AG04449 (cell line): ENCODE results near the gene SMAD2.

Source experiments
- CTCF ChIA-PET: fragments of 350-600 bp; formaldehyde crosslinking; extraction: SDS; loops from one replicate; lab custom pipeline; 2021; ENCODE audit warnings: antibody characterized with exemption; lab: Yijun Ruan, JAX
- POLR2A ChIA-PET: fragments of 400-600, 350-600 bp; formaldehyde crosslinking; extraction: SDS; loops from one replicate; lab custom pipeline; 2020; ENCODE audit warnings: antibody characterized with exemption, inconsistent platforms; lab: Yijun Ruan, JAX
- DNase-seq: peaks from one replicate; pipeline ENCODE4 v3.0.0-alpha.2; 2010; ENCODE audit warnings: low read depth, low spot score
- H3K4me3 ChIP-seq: 2 replicates; pipeline ENCODE4 v1.5.1; 2011; ENCODE audit warnings: low read depth, mild to moderate bottlenecking, control low read depth, low read length
- CTCF ChIP-seq: IDR thresholded peaks from one replicate; pipeline ENCODE4 v1.5.1; 2011; ENCODE audit warnings: mild to moderate bottlenecking, moderate library complexity, low read length, control low read depth, inconsistent platforms; ENCODE audit not compliant: insufficient read depth; ENCODE audit errors: missing control alignments

Gene SMAD2

DNA sequence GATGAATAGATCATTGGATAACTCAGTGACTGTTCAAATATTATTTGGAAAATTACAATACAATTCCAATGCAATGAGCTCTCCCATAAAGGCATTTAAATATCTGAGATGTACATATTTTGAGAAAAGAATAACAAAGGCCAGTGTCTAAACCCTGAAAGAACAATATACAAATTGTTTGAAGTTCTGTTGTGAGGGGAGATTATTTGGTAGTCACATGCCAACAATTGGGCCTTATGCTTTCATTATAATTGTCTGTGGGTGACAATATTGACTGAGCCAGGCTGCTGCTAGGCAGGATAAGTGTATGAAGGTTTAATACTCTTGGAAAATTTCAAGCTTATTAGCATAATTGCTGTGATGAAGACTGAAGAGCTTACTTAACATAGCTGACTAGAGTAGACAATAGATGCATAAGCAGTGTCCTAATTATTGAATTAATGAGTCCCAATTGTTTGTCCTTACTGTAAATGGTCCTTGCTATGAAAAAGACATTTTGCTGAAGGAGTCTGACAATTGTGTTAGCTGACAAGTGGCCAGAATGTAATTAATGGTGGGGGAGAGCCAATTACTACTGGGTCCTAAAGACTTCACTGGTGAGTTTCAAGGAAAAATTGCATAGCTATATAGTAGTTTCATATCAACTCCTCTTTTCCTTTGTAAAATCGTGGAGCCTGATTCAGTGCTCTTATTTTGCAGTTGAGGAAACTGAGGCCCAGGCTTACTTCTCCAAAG lies 5.0 kb upstream of the SMAD2 start:
- no peak for DNase-seq
- TF ChIP-seq CTCF = no peak
- ChIA-PET CTCF (no interaction called here), POLR2A (interaction anchor here (0.6 kb wide), 1 partner anchor 29 kb away, joined by 3 read pairs; no protein-coding TSS in a partner anchor)
- no peak overlapping the region for H3K4me3 ChIP-seq

GRCh38 chr18:47932603-47933002 lies 2.1 kb upstream of the SMAD2 start:
- DNase-seq = no peak
- no peak for TF ChIP-seq CTCF
- CTCF ChIA-PET = no interaction called here

DNA sequence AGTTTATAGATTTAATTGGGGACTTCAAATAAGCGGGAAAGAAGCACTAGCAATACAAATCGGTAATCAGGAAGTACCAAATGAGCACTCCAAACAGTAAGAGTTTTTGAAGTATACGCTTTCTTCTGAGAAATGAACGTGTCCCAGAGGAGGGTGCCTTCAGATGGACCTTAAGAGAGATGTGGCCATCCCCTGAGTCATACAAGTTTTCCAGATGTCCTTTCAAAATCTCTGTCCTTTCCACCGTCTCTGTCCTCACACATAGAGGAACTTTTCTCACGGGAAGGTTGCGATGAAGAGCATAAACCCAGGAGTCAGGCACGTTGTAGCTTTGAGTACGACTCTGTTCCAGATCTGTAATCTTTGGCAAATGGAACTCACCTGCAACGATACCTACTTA lies 1.7 kb upstream of the SMAD2 start:
- DNase-seq = no peak
- H3K4me3 ChIP-seq = no peak overlapping the region
- CTCF ChIA-PET = no interaction called here
- no peak for TF ChIP-seq CTCF
- POLR2A ChIA-PET = no interaction called here

More at GRCh38 chr18:47932603-47933002, 2.1 kb upstream of the SMAD2 start:
- POLR2A ChIA-PET = interaction anchor here (0.5 kb wide), 1 partner anchor 100 kb away, joined by 3 read pairs; no protein-coding TSS in a partner anchor
- H3K4me3 ChIP-seq = no peak overlapping the region

- no peak for TF ChIP-seq CTCF
- DNase-seq = no peak
- H3K4me3 ChIP-seq = peak overlapping the region; percentile 83
- POLR2A ChIA-PET = no interaction called here
- CTCF ChIA-PET = no interaction called here
These were observed 1.3 kb upstream of the SMAD2 start for GRCh38 chr18:47931718-47932103.

- ChIA-PET CTCF (no interaction called here), POLR2A (interaction anchor here (0.7 kb wide), 1 partner anchor 48 kb away, joined by 3 read pairs; no protein-coding TSS in a partner anchor)
- DNase-seq = peak; percentile 45
- peak overlapping the region; percentile 83 for H3K4me3 ChIP-seq
- TF ChIP-seq CTCF = no peak
These were observed 665 bp upstream of the SMAD2 start for GRCh38 chr18:47930931-47931717.

DNA sequence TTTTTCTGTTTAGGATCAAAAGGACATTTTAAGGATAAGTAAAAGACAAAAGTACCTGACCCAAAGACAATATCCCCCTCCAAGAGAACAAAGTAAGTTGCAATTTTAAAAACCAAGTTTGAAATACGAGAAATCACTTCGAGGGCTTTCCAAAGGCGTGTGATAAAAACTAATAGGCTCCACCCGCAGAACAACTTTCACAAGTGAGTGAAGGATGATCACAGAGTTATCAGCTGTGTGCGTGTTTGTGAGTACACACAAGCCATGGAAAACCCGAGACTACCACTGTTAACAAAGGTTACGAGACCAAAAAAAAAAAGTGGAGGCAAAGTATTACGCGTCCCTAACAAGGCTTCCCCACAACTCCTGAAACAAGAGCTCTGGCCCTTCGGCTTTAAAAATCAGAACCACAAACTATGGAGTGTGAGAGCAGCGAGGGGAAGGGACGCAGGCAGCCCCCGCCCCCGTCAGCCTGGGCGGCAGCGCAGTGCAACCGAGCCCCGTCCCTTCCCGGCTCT lies 719 bp downstream of the SMAD2 start:
- DNase-seq = no peak
- POLR2A ChIA-PET = interaction anchor here (0.6 kb wide), 1 partner anchor 31 kb away, joined by 3 read pairs; no protein-coding TSS in a partner anchor
- CTCF ChIA-PET = interaction anchor here (0.6 kb wide), 1 partner anchor 112 kb away, joined by 3 read pairs; no protein-coding TSS in a partner anchor

More for the DNA sequence above, 719 bp downstream of the SMAD2 start:
- H3K4me3 ChIP-seq = peak overlapping the region; percentile 83
- no peak for TF ChIP-seq CTCF
